GM18511 (cell line): ENCODE results near the gene RRH.
"Not testable (repeated sequence)": the region's sequence is repeated elsewhere in the genome, so short reads cannot be mapped to it uniquely, and the experiment has no call there.

Source experiments
- ATAC-seq: cut with Tn5 transposase; IDR thresholded peaks from one replicate; pipeline ENCODE4 v1.9.1; 2021; ENCODE audit warnings: mild to moderate bottlenecking, moderate library complexity; ENCODE audit not compliant: unreplicated experiment

The RRH gene, protein sequence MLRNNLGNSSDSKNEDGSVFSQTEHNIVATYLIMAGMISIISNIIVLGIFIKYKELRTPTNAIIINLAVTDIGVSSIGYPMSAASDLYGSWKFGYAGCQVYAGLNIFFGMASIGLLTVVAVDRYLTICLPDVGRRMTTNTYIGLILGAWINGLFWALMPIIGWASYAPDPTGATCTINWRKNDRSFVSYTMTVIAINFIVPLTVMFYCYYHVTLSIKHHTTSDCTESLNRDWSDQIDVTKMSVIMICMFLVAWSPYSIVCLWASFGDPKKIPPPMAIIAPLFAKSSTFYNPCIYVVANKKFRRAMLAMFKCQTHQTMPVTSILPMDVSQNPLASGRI

DNA sequence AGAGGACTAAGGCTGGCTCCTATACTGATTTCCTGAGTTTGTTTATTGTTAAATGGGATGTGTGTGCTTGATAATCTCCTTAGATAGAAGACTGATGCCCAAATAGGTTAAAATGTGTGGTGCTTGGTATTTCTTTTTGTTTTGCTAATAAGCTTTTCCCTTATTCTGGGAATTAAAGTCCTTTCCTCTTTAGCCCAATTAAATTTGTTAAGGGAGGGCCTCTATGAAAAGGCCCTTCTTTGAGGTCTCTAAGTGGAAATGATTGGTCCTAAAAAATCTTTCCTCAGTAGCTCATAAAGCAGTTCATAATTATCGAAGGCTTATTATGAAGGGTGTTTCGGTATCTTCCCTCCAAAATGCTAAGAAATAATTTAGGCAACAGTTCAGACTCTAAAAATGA lies at the start of gene RRH:
RRH (plus strand) TSS at position 301 of the 400 bp plus-strand sequence; CDS start at position 357, 56 bp downstream.
- no peak for ATAC-seq

DNA sequence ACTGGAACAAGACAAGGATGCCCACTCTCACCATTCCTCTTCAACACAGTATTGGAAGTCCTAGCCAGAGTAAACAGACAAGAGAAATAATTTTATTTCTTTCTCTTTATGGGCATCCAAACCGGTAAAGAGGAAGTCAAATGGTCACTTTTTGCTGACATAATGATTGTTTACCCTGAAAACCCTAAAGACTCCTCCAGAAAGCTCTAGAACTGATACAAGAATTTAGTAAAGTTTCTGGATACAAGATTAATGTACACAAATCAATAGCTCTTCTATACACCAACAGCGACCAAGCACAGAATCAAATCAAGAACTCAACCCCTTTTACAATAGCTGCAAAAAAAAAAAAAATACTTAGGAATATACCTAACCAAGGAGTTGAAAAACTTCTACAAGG lies 45.7 kb upstream of the RRH start:
- not testable (repeated sequence) for ATAC-seq

DNA sequence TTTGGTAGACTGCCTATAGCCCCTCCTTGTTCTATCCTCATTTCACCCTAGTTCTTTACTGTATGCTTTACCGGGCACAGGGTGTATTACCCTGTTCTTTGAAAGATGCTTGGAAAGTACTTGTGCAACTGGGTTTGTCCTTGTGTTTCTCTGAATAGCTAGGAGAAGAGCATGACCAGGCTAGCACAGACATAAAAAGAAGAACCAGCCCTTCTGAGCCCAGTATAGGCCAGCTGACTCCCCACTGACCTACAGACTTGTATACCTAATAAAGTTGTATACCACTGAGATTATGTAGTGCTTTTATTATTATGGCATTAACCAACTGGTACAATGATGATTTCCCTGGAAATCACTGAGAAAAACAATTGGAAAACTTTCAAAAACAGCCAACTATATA lies 40.9 kb upstream of the RRH start:
- no peak for ATAC-seq

DNA sequence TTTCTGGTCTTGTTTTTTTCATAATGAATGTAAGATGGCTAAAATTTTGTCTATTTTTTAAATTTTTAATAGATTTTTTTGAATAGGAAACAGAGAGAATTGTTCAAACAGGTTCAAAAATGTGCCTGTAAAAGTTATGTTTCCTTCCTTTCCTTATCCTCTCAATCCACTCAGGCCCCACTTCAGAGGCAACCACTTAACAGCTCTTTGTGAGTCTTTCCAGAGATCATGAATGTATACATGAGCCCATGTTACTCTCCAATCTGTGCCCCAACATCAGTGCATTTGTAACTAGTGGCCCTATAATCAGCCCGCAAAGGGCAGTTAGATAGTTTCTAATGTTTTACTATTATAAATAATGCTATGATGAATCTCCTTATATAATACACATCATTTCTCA lies 40.0 kb upstream of the RRH start:
- no peak for ATAC-seq

DNA sequence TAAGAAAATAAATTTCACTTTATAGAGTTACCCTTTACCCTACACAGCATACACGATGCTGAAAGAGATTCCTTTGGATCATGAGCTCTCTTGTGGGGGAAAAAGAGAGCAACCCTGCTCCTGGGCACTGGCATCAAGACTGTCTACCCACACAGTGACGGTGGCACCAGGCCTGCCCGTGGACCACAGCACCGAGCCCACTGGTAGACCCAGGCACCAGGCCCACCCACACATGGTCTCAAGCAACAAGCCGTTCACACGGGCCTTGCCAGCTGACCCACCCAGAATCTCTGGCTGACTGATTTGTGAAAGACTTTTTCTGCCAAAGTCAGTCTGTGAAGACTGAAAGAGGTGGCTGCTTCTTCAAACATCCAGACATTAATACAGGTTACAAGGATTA lies 32.7 kb upstream of the RRH start:
- ATAC-seq, result no peak

DNA sequence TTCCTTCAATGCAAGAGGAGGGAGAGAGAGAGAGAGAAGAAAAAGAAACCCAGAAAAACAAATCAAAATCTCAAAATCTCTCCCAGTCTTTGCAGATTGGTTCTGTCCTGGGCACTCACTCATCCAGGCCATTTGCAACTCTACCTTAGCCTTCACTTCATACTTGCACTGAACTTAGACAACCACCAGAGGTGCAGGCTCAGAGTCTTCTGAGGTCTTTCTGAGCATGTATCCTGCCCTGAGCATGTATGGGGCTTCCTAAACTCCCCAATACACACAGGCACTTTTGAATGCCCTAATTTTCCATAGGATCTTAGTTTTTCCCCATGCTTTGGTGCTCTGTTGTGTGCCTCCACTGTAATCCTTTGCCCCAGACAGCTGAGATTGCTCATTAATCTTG lies 28.9 kb upstream of the RRH start:
- ATAC-seq, result no peak

DNA sequence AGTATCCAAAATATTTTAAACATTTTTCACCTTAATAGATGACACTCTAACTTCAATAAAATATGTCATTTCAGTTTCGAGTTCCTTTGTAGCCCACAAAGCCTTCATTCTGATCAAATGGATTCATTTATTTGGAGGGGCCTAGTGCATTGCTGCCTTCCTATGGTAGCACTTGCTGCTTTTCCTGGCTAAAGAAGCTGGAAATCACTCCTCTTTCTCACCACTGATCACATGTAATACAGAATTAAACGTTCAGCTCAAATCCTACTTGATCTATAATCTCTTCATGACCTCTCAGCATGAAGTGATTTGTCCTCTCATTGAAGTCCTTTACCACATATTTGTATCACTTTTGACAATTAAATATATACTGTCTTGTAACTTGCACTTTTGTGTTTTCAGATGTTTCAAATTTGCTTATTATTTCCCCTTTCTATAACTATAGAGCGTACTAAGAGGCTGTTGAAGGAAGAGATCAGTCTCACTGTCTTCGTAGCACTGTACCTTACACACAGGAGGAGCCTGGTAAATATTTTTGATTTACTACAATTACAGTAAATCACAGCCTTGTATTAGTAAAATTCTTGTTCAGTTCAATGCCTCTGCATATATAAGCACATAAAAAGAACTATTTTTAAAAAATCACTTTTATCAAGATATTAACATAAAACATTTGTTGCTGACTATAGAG lies 26.5 kb upstream of the RRH start:
- ATAC-seq, result no peak

DNA sequence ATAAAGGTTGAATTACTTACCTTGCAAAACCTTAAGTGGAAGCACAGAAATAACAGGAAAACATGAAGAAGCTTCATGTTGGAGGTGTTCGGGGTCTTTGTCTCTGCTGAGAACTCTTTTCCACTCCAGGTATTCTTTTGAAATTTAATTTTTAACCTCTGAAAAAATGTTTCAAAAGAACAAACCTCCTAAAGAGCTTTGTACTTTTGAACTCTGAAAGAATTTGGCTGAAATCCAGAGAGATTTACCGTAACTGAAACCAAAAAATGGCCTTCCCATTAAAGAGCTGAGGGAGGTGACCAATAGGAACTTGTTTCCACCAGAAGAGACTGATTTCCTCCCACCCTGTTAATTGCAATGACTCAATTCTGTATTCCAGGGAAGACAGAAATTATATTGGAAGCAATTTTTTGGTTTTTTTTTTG lies 25.9 kb upstream of the RRH start, which contains the start of gene CFI:
CFI (minus strand) TSS at position 105 of the 425 bp plus-strand sequence; CDS start at position 77, 28 bp downstream.
- ATAC-seq, result no peak

DNA sequence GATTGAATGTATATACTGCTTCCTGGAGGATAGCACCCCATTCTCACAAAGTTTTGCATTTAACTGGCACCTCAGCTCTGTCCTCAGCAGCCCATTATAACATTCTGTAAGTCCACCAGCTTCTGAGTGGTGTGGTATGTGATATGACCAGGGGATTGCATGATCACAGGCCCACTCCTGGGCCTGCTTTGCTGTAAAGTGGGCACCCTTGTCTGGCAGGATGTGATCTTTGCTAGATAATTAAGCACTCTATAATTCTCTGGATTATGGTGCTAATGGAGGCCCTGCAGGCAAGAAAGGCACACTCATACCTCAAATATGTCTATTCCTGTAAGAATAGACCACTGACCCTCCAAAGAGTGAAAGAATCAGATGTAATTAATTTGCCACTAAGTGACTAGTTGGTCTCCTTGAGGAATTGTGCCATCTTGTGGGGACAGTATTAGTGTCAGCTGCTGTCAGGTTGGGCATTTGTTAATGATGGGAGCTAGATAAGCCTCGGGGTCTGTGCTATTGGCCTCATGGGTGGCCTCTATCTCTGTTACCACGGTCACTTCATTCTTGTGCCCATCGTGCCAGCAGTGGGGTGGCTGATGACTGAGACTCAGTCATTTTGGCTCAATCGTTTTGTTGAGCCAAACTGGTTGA lies 23.7 kb upstream of the RRH start:
- peak; percentile 82 for ATAC-seq

DNA sequence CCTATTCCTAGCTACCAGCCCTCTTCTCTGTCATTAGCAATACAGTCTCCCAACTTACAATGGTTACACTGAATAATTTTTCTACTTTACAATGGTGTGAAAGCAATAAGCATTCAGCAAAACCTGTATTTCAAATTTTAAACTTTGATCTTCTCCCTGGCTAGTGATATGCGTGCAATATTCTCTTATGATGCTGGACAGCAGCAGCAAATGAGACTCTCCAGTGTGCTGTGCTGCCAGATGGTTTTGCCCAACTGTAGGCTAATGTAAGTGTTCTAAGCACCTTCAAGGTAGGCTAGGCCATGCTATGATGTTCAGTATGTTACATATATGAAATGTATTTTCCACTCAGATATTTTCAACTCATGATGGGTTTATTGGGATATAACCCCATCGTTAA lies 18.1 kb upstream of the RRH start:
- no peak for ATAC-seq

DNA sequence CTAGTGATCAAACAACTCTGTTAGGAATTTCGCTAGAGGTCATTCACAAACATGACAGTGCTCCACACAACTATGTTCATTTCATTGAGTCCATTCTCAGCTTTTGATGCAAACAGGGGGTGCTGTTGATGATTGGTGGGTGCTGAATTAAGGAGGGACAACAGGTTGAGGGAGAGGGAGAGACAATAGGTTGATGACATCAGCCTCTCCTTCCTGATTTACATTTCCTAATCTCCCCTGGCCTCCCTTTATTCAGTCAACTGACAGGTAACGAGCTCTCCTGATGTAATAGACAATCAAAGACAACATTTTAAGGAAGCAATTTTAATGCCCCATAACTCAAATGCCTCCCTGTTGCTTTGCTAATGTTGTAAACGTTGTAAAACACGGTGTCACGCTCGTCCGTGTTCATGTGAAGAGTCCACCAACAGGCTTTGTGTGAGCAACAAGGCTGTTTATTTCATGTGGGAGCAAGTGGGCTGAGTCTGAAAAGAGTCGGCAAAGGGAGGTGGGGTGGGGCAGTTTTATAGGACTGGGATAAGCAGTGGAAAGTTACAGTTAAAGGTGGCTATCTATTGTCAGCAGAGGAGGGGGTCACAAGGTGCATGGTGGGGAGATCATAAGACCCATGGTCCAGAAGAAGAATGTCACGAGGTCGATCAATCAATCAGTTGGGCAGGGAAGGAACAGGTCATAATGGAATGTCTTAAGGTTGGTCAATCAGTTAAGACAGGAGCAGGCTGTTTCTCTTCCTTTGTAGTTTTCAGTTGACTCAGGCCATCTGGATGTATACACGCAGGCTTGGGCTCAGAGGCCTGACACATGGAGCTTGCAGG lies 17.0 kb upstream of the RRH start:
- ATAC-seq, result no peak

DNA sequence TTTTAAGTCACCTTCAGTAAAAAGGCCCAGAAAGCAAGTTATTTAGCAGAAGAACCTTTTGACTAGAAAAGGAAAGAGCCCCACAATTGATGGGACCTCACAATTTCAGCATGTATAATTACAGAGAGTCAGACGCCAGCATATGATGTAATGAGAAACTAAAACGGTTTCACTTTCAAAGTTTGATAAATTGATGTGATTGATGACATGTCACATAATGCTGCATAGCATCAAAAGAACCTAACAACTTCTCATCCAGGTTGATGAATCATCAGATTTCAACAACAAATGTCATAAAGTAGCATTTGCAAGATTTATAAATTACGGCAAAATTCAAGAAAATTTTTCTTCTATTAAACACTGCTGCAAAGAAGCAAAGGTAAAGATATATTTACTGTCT lies 16.1 kb upstream of the RRH start:
- ATAC-seq, result no peak

DNA sequence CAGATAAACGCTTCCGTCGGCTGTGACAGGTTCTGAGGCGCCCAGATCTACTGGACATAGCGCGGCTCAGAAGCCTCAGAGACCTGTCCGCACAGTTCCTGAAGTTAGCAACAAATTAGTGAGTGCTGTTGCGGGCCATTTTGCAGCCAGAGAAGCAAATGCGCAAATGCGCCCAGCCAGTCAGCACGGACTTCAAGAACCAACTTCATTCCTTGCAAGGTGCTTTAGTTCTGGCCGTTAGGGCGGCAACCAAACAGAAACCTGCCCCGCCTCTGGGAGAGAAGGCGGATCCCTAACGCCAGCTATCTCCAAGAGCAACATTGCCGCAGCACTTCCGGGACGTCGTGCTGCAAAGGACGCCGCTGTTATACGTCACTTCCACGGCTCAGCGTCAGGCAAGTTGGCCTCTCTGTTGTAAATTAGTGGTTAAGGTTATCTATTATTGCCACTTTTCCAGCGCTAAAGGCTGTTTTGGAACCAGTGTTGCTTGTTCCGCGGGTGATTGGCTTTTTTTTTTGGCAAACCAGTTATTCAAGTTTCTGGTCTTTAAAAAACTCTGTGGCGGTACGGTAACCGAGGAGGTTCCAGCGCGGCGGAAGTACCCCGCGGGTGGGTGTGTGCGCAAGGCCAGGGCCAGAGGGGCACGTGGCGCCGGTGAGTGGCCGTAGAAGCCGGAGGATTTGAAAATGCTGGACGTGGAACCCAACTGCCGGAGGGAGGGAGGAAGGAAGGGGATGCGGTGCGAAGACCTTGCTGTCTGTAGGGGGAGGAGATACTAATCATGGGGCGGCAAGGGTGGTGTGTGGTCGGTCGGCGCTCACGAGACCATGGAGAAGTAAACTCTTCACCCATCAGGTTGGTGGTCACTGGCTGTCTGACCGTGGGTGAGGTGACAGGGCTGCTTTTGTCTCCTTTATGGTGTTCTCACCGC lies 12.4 kb upstream of the RRH start, which contains the start of gene GAR1:
GAR1 (plus strand) TSS at position 612 of the 931 bp plus-strand sequence. CDS start 403 bp downstream, outside the sequence.
- ATAC-seq, result peak; percentile 99

DNA sequence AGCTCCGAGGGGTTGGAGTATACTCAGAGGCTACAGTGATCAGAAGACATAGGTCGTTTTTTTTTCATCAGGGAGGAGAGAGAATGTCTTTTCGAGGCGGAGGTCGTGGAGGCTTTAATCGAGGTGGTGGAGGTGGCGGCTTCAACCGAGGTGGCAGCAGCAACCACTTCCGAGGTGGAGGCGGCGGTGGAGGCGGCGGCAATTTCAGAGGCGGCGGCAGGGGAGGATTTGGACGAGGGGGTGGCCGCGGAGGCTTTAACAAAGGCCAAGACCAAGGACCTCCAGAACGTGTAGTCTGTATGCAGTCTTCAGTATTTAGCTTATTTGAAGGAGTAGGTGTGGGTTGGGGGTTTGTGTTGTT lies 11.7 kb upstream of the RRH start:
- ATAC-seq, result peak; percentile 4

DNA sequence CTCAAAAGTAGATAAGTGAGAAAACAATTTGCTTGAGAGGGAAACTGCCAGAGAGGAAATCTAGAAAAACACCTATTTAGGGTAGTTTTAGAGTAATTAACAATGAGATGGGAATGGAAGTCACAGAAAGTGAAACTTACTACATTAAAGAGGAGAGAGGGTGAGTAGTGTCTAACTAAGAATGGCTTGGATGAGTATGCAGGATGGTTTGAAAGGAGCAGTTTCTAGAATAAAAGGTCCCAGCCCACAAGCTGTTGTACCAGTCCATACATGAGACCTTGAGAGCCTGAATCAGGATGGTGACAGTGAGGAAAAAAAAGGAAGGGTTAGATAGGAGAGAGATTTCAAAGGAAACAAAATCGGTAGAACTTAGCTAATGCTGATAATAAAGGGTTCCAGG lies 10.9 kb upstream of the RRH start:
- ATAC-seq, result no peak

DNA sequence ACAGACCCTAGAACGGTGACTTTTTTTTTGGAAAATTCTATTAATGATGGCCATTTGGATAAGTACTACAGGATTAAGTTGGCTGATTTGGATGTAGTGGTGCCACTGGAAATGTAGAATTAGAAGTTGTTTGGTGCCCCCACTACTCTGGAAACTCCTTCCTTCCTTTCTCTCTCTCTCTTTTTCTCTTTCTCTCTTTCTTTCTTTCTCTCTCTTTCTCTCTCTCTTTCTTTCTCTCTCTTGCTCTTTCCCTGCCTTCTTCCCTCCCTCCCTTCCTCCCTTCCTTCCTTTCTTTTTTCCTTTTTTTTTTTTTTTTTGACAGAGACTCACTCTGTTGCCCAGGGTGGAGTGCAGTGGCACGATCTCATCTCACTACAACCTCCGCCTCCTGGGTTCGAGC lies 9.5 kb upstream of the RRH start:
- ATAC-seq, result no peak

DNA sequence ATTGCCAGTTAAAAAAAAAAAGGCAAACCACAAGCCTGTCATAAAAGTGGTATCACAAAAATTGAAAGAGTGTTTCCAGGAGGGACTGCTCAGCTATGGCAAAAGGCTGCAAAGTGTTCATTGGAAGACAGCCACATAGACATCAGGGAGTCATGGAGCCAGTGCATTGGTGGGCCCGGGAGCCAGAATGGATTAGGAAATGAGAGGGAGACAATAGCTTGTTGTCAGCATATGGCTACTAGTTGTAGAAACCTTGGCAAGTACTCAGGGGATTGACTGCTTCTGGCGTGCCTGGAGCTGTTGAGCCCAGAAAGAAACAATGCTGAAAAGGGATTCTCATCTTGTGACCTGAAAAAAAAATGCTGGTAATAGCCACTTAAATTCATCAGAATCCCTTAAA lies 7.2 kb upstream of the RRH start:
- ATAC-seq, result no peak

DNA sequence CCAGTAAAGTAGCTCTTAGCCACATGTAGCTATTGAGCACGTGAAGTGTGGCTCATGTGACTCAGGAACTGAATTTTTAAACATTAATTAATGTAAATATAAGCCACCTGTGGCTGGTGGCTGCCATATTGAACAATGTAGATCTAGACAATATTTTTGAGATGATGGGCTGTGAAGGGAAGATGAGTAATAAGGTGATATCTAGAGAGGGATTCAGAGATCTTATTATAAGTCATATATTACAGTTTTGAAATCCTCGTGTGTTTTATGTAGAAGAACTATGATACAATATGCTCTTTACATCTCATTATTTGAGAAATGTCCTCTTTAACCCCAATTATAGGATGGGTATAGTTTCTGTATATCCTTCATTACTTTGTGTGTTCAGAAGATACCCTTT lies 6.6 kb upstream of the RRH start:
- no peak for ATAC-seq

DNA sequence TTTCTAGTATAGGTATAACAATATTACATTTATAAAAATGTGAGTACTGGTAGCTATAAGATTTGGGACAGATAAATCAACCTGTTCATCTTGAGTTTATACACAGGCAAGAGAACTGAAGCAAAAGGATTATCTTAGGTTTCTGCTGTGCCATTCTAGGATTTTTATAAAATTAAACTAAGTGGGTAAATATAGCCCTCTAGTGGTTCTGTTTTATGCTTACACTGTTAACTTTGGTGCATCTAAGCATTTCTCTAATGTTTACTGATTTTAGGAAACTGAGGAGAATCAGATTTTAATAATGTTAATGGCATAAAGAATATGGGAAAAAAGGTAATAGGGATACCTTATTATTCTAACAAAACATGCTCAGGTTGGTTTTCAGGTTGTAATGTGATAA lies 1.1 kb upstream of the RRH start:
- ATAC-seq, result peak; percentile 75

DNA sequence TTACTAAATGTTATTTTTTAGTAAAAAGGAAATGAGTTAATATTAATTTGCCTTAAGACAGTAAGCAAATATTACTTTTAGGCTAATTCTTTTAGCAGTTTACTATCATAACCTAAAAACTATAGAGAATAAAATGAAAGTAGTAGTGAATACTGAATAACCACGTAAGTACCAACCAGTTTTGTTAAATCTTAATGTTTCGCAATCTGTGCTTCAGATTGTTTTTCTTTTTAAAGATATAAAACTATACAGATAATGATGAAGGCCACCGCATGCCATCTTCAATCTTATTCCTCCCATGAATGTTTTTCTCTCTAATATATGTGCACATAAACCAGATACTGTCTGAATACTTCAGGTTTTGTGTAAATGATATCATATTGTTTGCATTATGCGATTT lies 6.0 kb downstream of the RRH start:
- no peak for ATAC-seq
